HL-60 (cell line): ENCODE data around the gene ALK.

ENCODE experiments used
- DNase-seq, 2 experiments: peaks; one replicate each; pipeline ENCODE4 v3.0.0-alpha.2; 2010 to 2020; ENCODE audit warnings: low read depth in 1 of 2, low spot score in 1 of 2
- H3K27ac ChIP-seq: fragments of 250-450 bp; sonication (Bioruptor Pico); replicated peaks from 2 replicates; pipeline ENCODE4 v1.5.1; 2020; ENCODE audit warnings: mild to moderate bottlenecking, moderate library complexity
- H3K27me3 ChIP-seq: fragments of 250-450 bp; sonication (Bioruptor Pico); 2 replicates; pipeline ENCODE4 v1.5.1; 2021; ENCODE audit warnings: mild to moderate bottlenecking, moderate library complexity; ENCODE audit not compliant: insufficient read depth, poor library complexity, severe bottlenecking
- H3K4me3 ChIP-seq: replicated peaks from 2 replicates; pipeline ENCODE4 v1.5.1; 2011; ENCODE audit warnings: mild to moderate bottlenecking, control low read depth, low read length; ENCODE audit not compliant: insufficient read depth
- CTCF ChIP-seq: IDR thresholded peaks from one replicate; pipeline ENCODE4 v1.5.1; 2011; ENCODE audit warnings: low read length, control low read depth, inconsistent platforms; ENCODE audit not compliant: insufficient read depth
- GABPA ChIP-seq: IDR thresholded peaks from 2 replicates; pipeline ENCODE4 v1.6.1; 2012; ENCODE audit warnings: low read depth
- POLR2AphosphoS5 ChIP-seq: IDR thresholded peaks from 2 replicates; pipeline ENCODE4 v1.6.1; 2012; ENCODE audit warnings: low read depth
- SPI1 ChIP-seq: IDR thresholded peaks from 2 replicates; pipeline ENCODE4 v1.6.1; 2012; ENCODE audit warnings: low read depth, mild to moderate bottlenecking, borderline replicate concordance
- TF ChIP-seq, protein P1 (sequence below): IDR thresholded peaks from 2 replicates; pipeline ENCODE4 v1.6.1; 2012; ENCODE audit warnings: low read depth; ENCODE audit not compliant: insufficient replicate concordance

The ALK gene

GRCh38 chr2:29596584-29596983, 324.8 kb downstream of the ALK start:
- TF ChIP-seq, protein P1, sequence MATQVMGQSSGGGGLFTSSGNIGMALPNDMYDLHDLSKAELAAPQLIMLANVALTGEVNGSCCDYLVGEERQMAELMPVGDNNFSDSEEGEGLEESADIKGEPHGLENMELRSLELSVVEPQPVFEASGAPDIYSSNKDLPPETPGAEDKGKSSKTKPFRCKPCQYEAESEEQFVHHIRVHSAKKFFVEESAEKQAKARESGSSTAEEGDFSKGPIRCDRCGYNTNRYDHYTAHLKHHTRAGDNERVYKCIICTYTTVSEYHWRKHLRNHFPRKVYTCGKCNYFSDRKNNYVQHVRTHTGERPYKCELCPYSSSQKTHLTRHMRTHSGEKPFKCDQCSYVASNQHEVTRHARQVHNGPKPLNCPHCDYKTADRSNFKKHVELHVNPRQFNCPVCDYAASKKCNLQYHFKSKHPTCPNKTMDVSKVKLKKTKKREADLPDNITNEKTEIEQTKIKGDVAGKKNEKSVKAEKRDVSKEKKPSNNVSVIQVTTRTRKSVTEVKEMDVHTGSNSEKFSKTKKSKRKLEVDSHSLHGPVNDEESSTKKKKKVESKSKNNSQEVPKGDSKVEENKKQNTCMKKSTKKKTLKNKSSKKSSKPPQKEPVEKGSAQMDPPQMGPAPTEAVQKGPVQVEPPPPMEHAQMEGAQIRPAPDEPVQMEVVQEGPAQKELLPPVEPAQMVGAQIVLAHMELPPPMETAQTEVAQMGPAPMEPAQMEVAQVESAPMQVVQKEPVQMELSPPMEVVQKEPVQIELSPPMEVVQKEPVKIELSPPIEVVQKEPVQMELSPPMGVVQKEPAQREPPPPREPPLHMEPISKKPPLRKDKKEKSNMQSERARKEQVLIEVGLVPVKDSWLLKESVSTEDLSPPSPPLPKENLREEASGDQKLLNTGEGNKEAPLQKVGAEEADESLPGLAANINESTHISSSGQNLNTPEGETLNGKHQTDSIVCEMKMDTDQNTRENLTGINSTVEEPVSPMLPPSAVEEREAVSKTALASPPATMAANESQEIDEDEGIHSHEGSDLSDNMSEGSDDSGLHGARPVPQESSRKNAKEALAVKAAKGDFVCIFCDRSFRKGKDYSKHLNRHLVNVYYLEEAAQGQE, result no peak
- TF ChIP-seq CTCF (no peak), POLR2AphosphoS5 (no peak), GABPA (no peak), SPI1 (no peak)
- no peak for DNase-seq
- H3K27me3 ChIP-seq, result no peaks in the 10 kb centered on the region
- H3K27ac ChIP-seq, result no peak overlapping the region
- H3K4me3 ChIP-seq, result no peak overlapping the region

DNA sequence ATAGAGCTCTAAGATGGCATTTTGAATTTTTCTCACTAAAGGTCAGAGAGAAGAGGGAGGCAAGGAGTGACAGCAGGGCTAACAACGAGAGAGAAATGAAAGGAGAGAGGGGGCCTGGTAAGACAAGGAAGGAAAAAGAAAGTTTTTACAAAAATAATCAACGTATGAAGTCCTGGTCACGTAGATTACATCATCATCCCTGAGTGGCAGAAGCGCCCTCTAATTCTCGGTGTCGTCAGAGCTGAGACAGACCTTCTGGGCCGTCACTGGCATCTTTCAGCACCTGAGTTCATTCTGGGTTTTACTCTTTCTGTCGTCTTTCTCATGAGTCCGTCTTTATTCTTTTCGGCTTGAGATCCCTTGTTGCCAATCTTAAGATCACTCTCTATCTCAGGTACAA, 329.8 kb downstream of the ALK start:
- Histone ChIP-seq H3K27me3 (no peaks in the 10 kb centered on the region), H3K27ac (no peak overlapping the region), H3K4me3 (no peak overlapping the region)
- TF ChIP-seq GABPA, result no peak
- TF ChIP-seq SPI1, result no peak
- no peak for TF ChIP-seq POLR2AphosphoS5
- TF ChIP-seq, protein P1, result no peak
- TF ChIP-seq CTCF, result no peak
- no peak for DNase-seq

- no peak for DNase-seq
- TF ChIP-seq POLR2AphosphoS5 (no peak), GABPA (no peak), CTCF (no peak), SPI1 (no peak)
- TF ChIP-seq, protein P1, result no peak
- Histone ChIP-seq H3K27me3 (no peaks in the 10 kb centered on the region), H3K27ac (no peak overlapping the region), H3K4me3 (no peak overlapping the region)
Measured at GRCh38 chr2:29590211-29590610, 331.2 kb downstream of the ALK start.
